ENCODE measurements around the gene PRKN. TPM values are rescaled to one million over a fixed set of nuclear protein-coding genes. Genes with fewer than 3 reads are reported as not detected.

PRKN gene
- total RNA-seq, 4 donors from 2014 or later, result 6.3 to 11.9 (median 9.5) TPM

- no peak for DNase-seq (ENCODE audit: low spot score in 2 of 2)
- TF ChIP-seq POLR2A (IDR thresholded peaks at IDR 0.05) (no peak), CTCF (IDR thresholded peaks at IDR 0.05) (no peak)
- H3K4me3 ChIP-seq (ENCODE audit: low read depth, poor library complexity, severe bottlenecking), result no peak overlapping the region
- intact Hi-C loops (cut with DNase I; ENCODE audit: low total_unique reads), result no loop called here
- 67 to 82% methylated on average over 1 of the region's 1 CpG for WGBS, 2 donors
These were observed 1026.5 kb downstream of the PRKN start for GRCh38 chr6:161701056-161701455.

GRCh38 chr6:161696801-161697200, 1030.8 kb downstream of the PRKN start:
- H3K4me3 ChIP-seq (ENCODE audit: low read depth, poor library complexity, severe bottlenecking), result no peak overlapping the region
- intact Hi-C loops (cut with DNase I; ENCODE audit: low total_unique reads), result no loop called here
- TF ChIP-seq POLR2A (IDR thresholded peaks at IDR 0.05) (no peak), CTCF (IDR thresholded peaks at IDR 0.05) (no peak)
- DNase-seq (ENCODE audit: low spot score in 2 of 2), result no peak
- 74 to 81% methylated on average over 2 of the region's 2 CpGs for WGBS, 2 donors

DNA sequence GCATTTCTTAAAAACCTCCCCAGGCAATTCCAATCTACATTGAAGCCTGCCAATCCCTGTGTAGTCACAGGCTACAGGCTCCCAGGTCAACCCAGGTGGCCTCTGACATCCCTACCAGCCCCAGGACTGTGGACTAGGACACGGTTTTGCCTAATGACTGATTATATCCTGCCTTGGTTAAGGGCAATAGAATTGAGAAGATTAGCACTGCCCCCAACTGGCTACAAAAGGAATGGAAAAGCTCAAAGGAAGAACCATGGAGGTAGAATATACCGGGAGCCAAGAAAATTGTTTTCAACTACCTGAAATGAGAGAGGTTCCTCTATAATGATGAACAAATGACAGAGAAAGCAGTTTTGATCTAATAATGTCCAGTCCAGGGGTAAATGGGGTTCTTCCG, 1032.6 kb downstream of the PRKN start:
- no peak overlapping the region for H3K4me3 ChIP-seq (ENCODE audit: low read depth, poor library complexity, severe bottlenecking)
- no peak for DNase-seq (ENCODE audit: low spot score in 2 of 2)
- TF ChIP-seq POLR2A (IDR thresholded peaks at IDR 0.05) (no peak), CTCF (IDR thresholded peaks at IDR 0.05) (no peak)
- intact Hi-C loops (cut with DNase I; ENCODE audit: low total_unique reads), result loop anchor here (2.0 kb wide), 1 partner anchor 32 kb away; no protein-coding TSS in a partner anchor
- WGBS, 2 donors, result 66 to 70% methylated on average over 3 of the region's 3 CpGs

GRCh38 chr6:161686655-161687054, 1040.9 kb downstream of the PRKN start:
- intact Hi-C loops (cut with DNase I; ENCODE audit: low total_unique reads), result no loop called here
- WGBS, 2 donors, result 74 to 83% methylated on average over 4 of the region's 4 CpGs
- DNase-seq (ENCODE audit: low spot score in 2 of 2), result no peak
- H3K4me3 ChIP-seq (ENCODE audit: low read depth, poor library complexity, severe bottlenecking), result no peak overlapping the region
- TF ChIP-seq POLR2A (IDR thresholded peaks at IDR 0.05) (no peak), CTCF (IDR thresholded peaks at IDR 0.05) (no peak)

DNA sequence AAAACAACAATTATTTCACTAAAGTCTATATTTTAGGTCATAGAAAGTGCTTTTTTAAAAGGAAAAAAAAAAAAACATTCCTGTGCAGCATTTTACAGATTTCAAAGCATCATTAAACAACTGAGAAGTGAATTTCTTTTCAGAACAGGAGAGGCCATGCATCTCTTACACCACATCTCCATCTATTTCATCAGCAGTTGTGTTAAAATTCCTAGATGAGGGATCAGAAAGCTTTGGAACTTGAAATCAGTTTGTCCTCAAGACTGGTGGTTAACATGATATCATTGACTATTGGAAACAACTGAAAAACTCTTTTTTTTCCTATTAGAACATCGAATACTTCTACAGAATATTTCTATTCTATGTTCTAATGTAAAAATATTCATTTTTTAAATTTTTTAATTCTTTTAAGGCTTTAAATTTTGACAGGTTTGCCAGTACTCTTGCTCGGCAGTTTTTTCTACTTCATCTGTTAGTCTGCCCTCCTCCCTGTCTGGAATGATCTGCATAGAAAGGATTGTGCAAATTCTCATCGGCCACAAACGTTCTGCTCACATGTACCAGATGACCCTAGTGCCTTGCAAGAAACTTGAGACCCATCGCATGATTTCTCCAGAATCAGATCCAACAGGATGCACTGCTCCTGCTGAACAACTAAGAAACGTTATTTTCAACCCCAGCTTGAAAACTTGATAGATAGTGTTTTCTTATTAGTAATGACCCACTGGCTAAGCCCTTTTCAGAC, 1042.7 kb downstream of the PRKN start:
- 69 to 75% methylated on average over 6 of the region's 6 CpGs for WGBS, 2 donors
- TF ChIP-seq CTCF (IDR thresholded peaks at IDR 0.05), result no peak
- TF ChIP-seq POLR2A (IDR thresholded peaks at IDR 0.05), result no peak
- no peak overlapping the region for H3K4me3 ChIP-seq (ENCODE audit: low read depth, poor library complexity, severe bottlenecking)
- no peak for DNase-seq (ENCODE audit: low spot score in 2 of 2)
- intact Hi-C loops (cut with DNase I; ENCODE audit: low total_unique reads), result no loop called here

GRCh38 chr6:161683400-161683799, 1044.2 kb downstream of the PRKN start:
- TF ChIP-seq POLR2A (IDR thresholded peaks at IDR 0.05) (no peak), CTCF (IDR thresholded peaks at IDR 0.05) (no peak)
- intact Hi-C loops (cut with DNase I; ENCODE audit: low total_unique reads), result no loop called here
- H3K4me3 ChIP-seq (ENCODE audit: low read depth, poor library complexity, severe bottlenecking), result no peak overlapping the region
- DNase-seq (ENCODE audit: low spot score in 2 of 2), result no peak
- 91 to 92% methylated on average over 5 of the region's 5 CpGs for WGBS, 2 donors
